Testis (tissue), 5 donors: ENCODE measurements around the gene LRRC1. TPM values are rescaled to one million over a fixed set of nuclear protein-coding genes. Genes with fewer than 3 reads are reported as not detected.

Experiments used
- DNase-seq: peaks from one replicate; pipeline ENCODE4 v3.0.0-alpha.2; 2019
- H3K27ac ChIP-seq, 2 donors: fragments of 200-600 bp; sonication (generic); one replicate each; pipeline ENCODE4 v1.5.1; 2019
- H3K27me3 ChIP-seq: fragments of 200-600 bp; sonication (generic); one replicate; pipeline ENCODE4 v1.5.1; 2019
- H3K36me3 ChIP-seq: fragments of 200-600 bp; sonication (generic); one replicate; pipeline ENCODE4 v1.5.1; 2017; ENCODE audit warnings: low read depth; ENCODE audit errors: missing control alignments
- H3K4me1 ChIP-seq: fragments of 200-600 bp; sonication (generic); one replicate; pipeline ENCODE4 v1.5.1; 2019
- H3K4me3 ChIP-seq, 2 donors: fragments of 200-600 bp; sonication (generic); one replicate each; pipeline ENCODE4 v1.5.1; 2017 to 2019
- H3K9me3 ChIP-seq: fragments of 200-600 bp; sonication (generic); one replicate; pipeline ENCODE4 v1.5.1; 2017
- CTCF ChIP-seq, 3 experiments: fragments of 450-650 bp in 2 of 3; fragments of 200-600 bp in 1 of 3; sonication (generic) in 1 of 3; IDR thresholded peaks; one replicate each; pipeline ENCODE4 v1.5.1; 2016 to 2019; ENCODE audit warnings: antibody characterized with exemption in 3 of 3, mild to moderate bottlenecking in 2 of 3, moderate library complexity in 1 of 3
- POLR2A ChIP-seq: fragments of 450-650 bp; IDR thresholded peaks from one replicate; pipeline ENCODE4 v1.6.1; 2017; ENCODE audit warnings: antibody characterized with exemption, mild to moderate bottlenecking, moderate library complexity
- WGBS, 2 donors: methylation state at CpG; one replicate each; pipeline ENCODE4 v1.1.5; 2018; 5-methylcytosine and 5-hydroxymethylcytosine counted together
- intact Hi-C: fragments of 100-400 bp; cut with DNase I; formaldehyde crosslinking; loops from one replicate; pipeline ENCODE4 v1.15.1; 2023; ENCODE audit warnings: low total_unique reads
- long read RNA-seq, 2 donors: transcript quantifications; one replicate each; lab custom pipeline, GENCODE V29; 2026
- polyA plus RNA-seq: library from polyadenylated mRNA; stranded (reverse); fragments of 350-450 nt; fragmentation: Illumina TruSeq; extraction: RNeasy Lipid Tissue Mini Kit (QIAGEN cat#74804); gene quantifications from one replicate; pipeline ENCODE4 v1.2.3, GENCODE V29; 2014; ENCODE audit warnings: low read depth, low replicate concordance; ENCODE audit not compliant: insufficient read depth
- total RNA-seq, 2 donors: library from RNA; depleted of rRNA; stranded (reverse); fragments of >200 nt; gene quantifications; one replicate each; pipeline ENCODE4 v1.2.3, GENCODE V29; 2016

Gene LRRC1
- total RNA-seq, result 10 to 100 TPM; 34.1 to 36.5 TPM
- 29.5 TPM for polyA plus RNA-seq
- long read RNA-seq, donor 1, partial matches to known transcripts, result 0 of 2 reads
- long read RNA-seq, donor 1, other reads (novel, unspliced or antisense), result 0 of 2 reads
- long read RNA-seq, donor 2, result 0 reads

DNA sequence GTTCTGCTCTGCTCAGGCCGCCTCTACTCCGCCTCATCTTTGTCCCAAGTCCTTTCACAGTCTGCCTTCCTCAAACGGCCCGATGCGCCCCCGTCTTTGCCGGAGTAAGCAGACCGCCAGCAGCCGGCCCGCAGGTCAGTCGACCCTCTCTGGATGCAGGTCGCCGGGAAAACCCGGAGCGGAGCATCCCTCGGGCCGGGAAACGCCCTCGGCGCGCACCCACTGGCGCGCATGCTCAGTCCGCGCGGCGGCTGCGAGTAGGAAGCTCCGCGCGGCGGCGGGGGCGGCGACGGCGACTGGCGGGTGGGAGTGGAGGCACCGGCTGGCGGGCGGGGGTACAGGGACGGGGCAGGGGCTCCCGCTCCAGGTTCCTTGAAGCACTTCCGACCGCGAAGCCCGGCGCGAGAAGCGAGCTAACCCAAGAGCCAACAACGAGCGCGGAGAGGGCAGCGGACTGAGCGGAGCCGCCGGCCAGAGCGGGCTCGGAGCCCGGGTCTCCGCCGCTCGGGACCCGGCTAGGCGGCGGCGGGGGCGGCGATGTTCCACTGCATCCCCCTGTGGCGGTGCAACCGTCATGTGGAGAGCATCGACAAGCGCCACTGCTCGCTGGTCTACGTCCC is at the start of gene LRRC1:
TSS of gene LRRC1 (plus strand) at position 286 of the 620 bp plus-strand sequence. CDS start at position 538, 252 bp downstream.
- DNase-seq, result peak; percentile 94
- 0% methylated on average over 10 to 34 of the region's 75 CpGs for WGBS, 2 donors

GRCh38 chr6:53746442-53747103 is 48.2 kb upstream of the LRRC1 start:
- Histone ChIP-seq H3K9me3 (no peaks in the 10 kb centered on the region), H3K4me1 (no peaks in the 10 kb centered on the region), H3K36me3 (no peaks in the 10 kb centered on the region), H3K27ac (no peak overlapping the region), H3K4me3 (no peak overlapping the region), H3K27me3 (no peaks in the 10 kb centered on the region)
- no peak for DNase-seq
- intact Hi-C loops, result no loop called here
- WGBS, 2 donors, result 42 to 55% methylated on average over 3 of the region's 3 CpGs
- no peak for TF ChIP-seq POLR2A
- no peak for TF ChIP-seq CTCF (IDR thresholded peaks at IDR 0.05)

More for the DNA sequence above, at the start of gene LRRC1:
- Histone ChIP-seq H3K4me1 (peaks cover 11% of the 10 kb centered on the region), H3K9me3 (no peaks in the 10 kb centered on the region), H3K36me3 (no peaks in the 10 kb centered on the region), H3K27me3 (no peaks in the 10 kb centered on the region), H3K27ac (peak within 1 kb of the TSS; percentile 79 to 81), H3K4me3 (peak within 1 kb of the TSS; percentile 82 to 93)
- TF ChIP-seq CTCF (IDR thresholded peaks at IDR 0.05) (no peak), POLR2A (no peak)
- intact Hi-C loops, result loop anchor here (10.0 kb wide), 1 partner anchor 160 kb away; no protein-coding TSS in a partner anchor

- DNase-seq, result no peak
- no peaks in the 10 kb centered on the region for H3K4me1 ChIP-seq
- intact Hi-C loops, result no loop called here
- WGBS, 2 donors, result 86 to 90% methylated on average over 2 of the region's 2 CpGs
- no peak for TF ChIP-seq POLR2A
- TF ChIP-seq CTCF (IDR thresholded peaks at IDR 0.05), result no peak
- H3K9me3 ChIP-seq, result no peaks in the 10 kb centered on the region
- no peaks in the 10 kb centered on the region for H3K27me3 ChIP-seq
- H3K4me3 ChIP-seq, result no peak overlapping the region
- no peak overlapping the region for H3K27ac ChIP-seq
- no peaks in the 10 kb centered on the region for H3K36me3 ChIP-seq
Observed at GRCh38 chr6:53750052-53750650, 44.7 kb upstream of the LRRC1 start.

DNA sequence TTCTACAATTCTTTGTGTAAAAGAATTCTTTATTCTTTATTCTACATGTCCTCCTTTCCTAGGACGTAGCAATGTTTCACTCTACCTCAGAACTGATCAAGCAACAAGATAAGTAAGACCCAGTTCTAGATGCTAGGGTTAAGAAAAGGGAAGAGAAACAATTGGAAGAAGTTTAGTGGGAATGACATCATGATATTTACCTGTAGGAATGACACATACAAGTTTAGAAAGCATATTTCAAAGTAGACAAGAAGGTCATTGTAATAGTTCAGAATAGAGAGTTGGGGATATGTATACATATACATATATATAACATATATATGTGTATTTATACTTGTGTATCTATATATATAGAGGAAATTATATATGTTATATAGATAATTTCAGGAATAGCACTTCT is 43.4 kb upstream of the LRRC1 start:
- Histone ChIP-seq H3K27ac (no peak overlapping the region), H3K27me3 (no peaks in the 10 kb centered on the region), H3K4me1 (no peaks in the 10 kb centered on the region), H3K36me3 (no peaks in the 10 kb centered on the region), H3K4me3 (no peak overlapping the region), H3K9me3 (no peaks in the 10 kb centered on the region)
- TF ChIP-seq CTCF (IDR thresholded peaks at IDR 0.05) (no peak), POLR2A (no peak)
- intact Hi-C loops, result no loop called here
- 4 to 44% methylated on average over 1 of the region's 1 CpG for WGBS, 2 donors
- DNase-seq, result no peak
